B cell (primary cell): ENCODE measurements around the gene AMPH. TPM values are rescaled to one million over a fixed set of nuclear protein-coding genes. Genes with fewer than 3 reads are reported as not detected.

Experiments used
- ATAC-seq: fragments of 200-7000 bp; cut with Tn5 transposase; one replicate; pipeline ENCODE4 v1.10.0; 2021; ENCODE audit warnings: low read depth, mild to moderate bottlenecking, moderate number of reproducible peaks, moderate library complexity
- CTCF ChIA-PET: fragments of 350-600 bp; sonication (Branson Sonifier 250); formaldehyde crosslinking; loops from one replicate; lab custom pipeline; 2021; ENCODE audit warnings: antibody characterized with exemption, inconsistent platforms; lab: Charles Lee
- POLR2A ChIA-PET: fragments of 350-600 bp; sonication (Branson Sonifier 250); formaldehyde crosslinking; loops from one replicate; lab custom pipeline; 2021; ENCODE audit warnings: antibody characterized with exemption; lab: Charles Lee
- DNase-seq: peaks from one replicate; pipeline ENCODE4 v3.0.0; 2013
- H2AFZ ChIP-seq: 2 replicates; pipeline ENCODE4 v1.6.1; 2012; ENCODE audit warnings: mild to moderate bottlenecking, low read depth, low read length; ENCODE audit not compliant: insufficient read depth, poor library complexity, severe bottlenecking
- H3K27ac ChIP-seq, 2 donors: 1 replicate in 1 of 2; 2 replicates in 1 of 2; pipeline ENCODE4 v1.5.1; 2012 to 2013; ENCODE audit warnings: low read length in 2 of 2, mild to moderate bottlenecking in 2 of 2, moderate library complexity in 1 of 2
- H3K27me3 ChIP-seq, 4 experiments: fragments of 200-600 bp in 1 of 4; sonication (generic) in 1 of 4; replicated peaks in 1 of 4; 1 replicate in 2 of 4; 2 replicates in 2 of 4; pipeline versions ENCODE4 v1.6.1 to v1.7.0; 2013 to 2016; ENCODE audit warnings: low read length in 3 of 4, mild to moderate bottlenecking in 2 of 4, mixed read lengths in 1 of 4, moderate library complexity in 1 of 4; ENCODE audit not compliant: insufficient read depth in 4 of 4, control insufficient read depth in 3 of 4; ENCODE audit errors: control extremely low read depth in 1 of 4
- H3K36me3 ChIP-seq, 2 experiments: replicated peaks in 1 of 2; 1 replicate in 1 of 2; 2 replicates in 1 of 2; pipeline versions ENCODE4 v1.6.1 to v1.7.1; 2013; ENCODE audit warnings: low read length in 1 of 2; ENCODE audit not compliant: insufficient read depth in 2 of 2, control insufficient read depth in 1 of 2; ENCODE audit errors: control extremely low read depth in 1 of 2, extremely low read depth in 1 of 2
- H3K4me1 ChIP-seq, 2 donors: fragments of 200-600 bp in 1 of 2; sonication (generic) in 1 of 2; 1 replicate in 1 of 2; 2 replicates in 1 of 2; pipeline versions ENCODE4 v1.5.1 to v1.6.1; 2013 to 2017; ENCODE audit warnings: low read length in 2 of 2; ENCODE audit not compliant: control insufficient read depth in 2 of 2, insufficient read depth in 2 of 2
- H3K4me2 ChIP-seq: replicated peaks from 2 replicates; pipeline ENCODE3; 2012; ENCODE audit warnings: mild to moderate bottlenecking, low read depth, low read length; ENCODE audit not compliant: poor library complexity, severe bottlenecking
- H3K4me3 ChIP-seq, 5 experiments: fragments of 200-600 bp in 1 of 5; sonication (generic) in 1 of 5; 1 replicate in 3 of 5; 2 replicates in 2 of 5; pipeline versions ENCODE4 v1.5.1 to v1.7.0; 2011 to 2016; ENCODE audit warnings: low read length in 4 of 5, mild to moderate bottlenecking in 4 of 5, low read depth in 2 of 5, control low read depth in 1 of 5, moderate library complexity in 1 of 5; ENCODE audit not compliant: insufficient read depth in 1 of 5; ENCODE audit errors: control extremely low read depth in 1 of 5, extremely low read depth in 1 of 5
- H3K79me2 ChIP-seq: fragments of 200-600 bp; sonication (generic); one replicate; pipeline ENCODE4 v1.6.0; 2016; ENCODE audit warnings: low read length; ENCODE audit not compliant: control insufficient read depth, insufficient read depth
- H3K9ac ChIP-seq: fragments of 200-600 bp; sonication (generic); 2 replicates; pipeline ENCODE4 v1.6.1; 2017; ENCODE audit warnings: mild to moderate bottlenecking, low read length, moderate library complexity
- H3K9me3 ChIP-seq, 3 donors: one replicate each; pipeline versions ENCODE4 v1.6.1 to v1.7.1; 2013; ENCODE audit warnings: low read length in 2 of 3; ENCODE audit not compliant: control insufficient read depth in 2 of 3, insufficient read depth in 1 of 3; ENCODE audit errors: control extremely low read depth in 1 of 3
- H4K20me1 ChIP-seq: 2 replicates; pipeline ENCODE4 v1.6.0; 2012; ENCODE audit warnings: mild to moderate bottlenecking, low read length; ENCODE audit not compliant: insufficient read depth, control insufficient read depth, poor library complexity, severe bottlenecking
- H3K27ac Mint-ChIP-seq: one replicate; pipeline ENCODE4 v1.8.0; 2021; ENCODE audit warnings: mixed read lengths
- H3K27me3 Mint-ChIP-seq: one replicate; pipeline ENCODE4 v1.8.0; 2021; ENCODE audit warnings: mixed read lengths
- H3K4me1 Mint-ChIP-seq: one replicate; pipeline ENCODE4 v1.8.0; 2021; ENCODE audit warnings: mixed read lengths
- H3K4me3 Mint-ChIP-seq: one replicate; pipeline ENCODE4 v1.8.0; 2021; ENCODE audit warnings: mixed read lengths
- H3K9me3 Mint-ChIP-seq: one replicate; pipeline ENCODE4 v1.8.0; 2022; ENCODE audit warnings: mixed read lengths; ENCODE audit not compliant: insufficient read depth
- CTCF ChIP-seq: fragments of 200-600 bp; IDR thresholded peaks from one replicate; pipeline ENCODE4 v1.8.0; 2022; ENCODE audit warnings: antibody characterized with exemption, mild to moderate bottlenecking
- EZH2 ChIP-seq: IDR thresholded peaks from 2 replicates; pipeline ENCODE4 v1.6.1; 2012; ENCODE audit warnings: borderline replicate concordance, low read depth, mild to moderate bottlenecking, moderate library complexity, low read length; ENCODE audit not compliant: insufficient read depth, poor library complexity, severe bottlenecking
- intact Hi-C: fragments of 100-400 bp; cut with micrococcal nuclease; formaldehyde crosslinking; loops from one replicate; pipeline ENCODE4 v1.10.0; 2022
- polyA plus RNA-seq: library from polyadenylated mRNA; depleted of rRNA; stranded (reverse); fragments of >200 nt; gene quantifications from 2 replicates; pipeline ENCODE4 v1.2.3, GENCODE V29; 2012
- small RNA-seq: library from RNA; depleted of rRNA; stranded (forward); fragments of <200 nt; gene quantifications from one replicate; pipeline ENCODE3, GENCODE V24; 2012; ENCODE audit warnings: low replicate concordance, low read depth; ENCODE audit not compliant: insufficient read length
- total RNA-seq, 2 donors: library from RNA; stranded (reverse); fragments of 120-200 nt in 1 of 2; gene quantifications; 1 replicate in 1 of 2; 2 replicates in 1 of 2; pipeline versions ENCODE4 v1.2.3 to v1.2.4, GENCODE V29; 2013 to 2022

Gene AMPH
- total and polyA plus RNA-seq, 2 donors (not counting 1 experiment from before 2014, with no cell fraction given) = not detected

GRCh38 chr7:38334163-38334562, 297.0 kb downstream of the AMPH start:
- no peaks in the 10 kb centered on the region for H3K9me3 ChIP-seq
- Mint-ChIP-seq H3K4me3 (no peak overlapping the region), H3K4me1 (peaks cover 15% of the 10 kb centered on the region), H3K27me3 (peaks cover 1% of the 10 kb centered on the region), H3K27ac (no peak overlapping the region), H3K9me3 (no peaks in the 10 kb centered on the region)
- TF ChIP-seq CTCF (no peak), EZH2 (no peak)
- DNase-seq (no peak), ATAC-seq (no peak)
- H3K79me2 ChIP-seq = no peaks in the 10 kb centered on the region
- no peak overlapping the region for H3K9ac ChIP-seq
- H3K27me3 ChIP-seq = no peaks in the 10 kb centered on the region
- H3K27ac ChIP-seq = no peak overlapping the region
- H3K4me2 ChIP-seq = no peak overlapping the region
- H3K4me3 ChIP-seq = no peak overlapping the region
- ChIA-PET CTCF (interaction anchor here (0.7 to 6.0 kb wide), 7 partner anchors 10 to 117 kb away, joined by 3 to 64 read pairs (median 19); no protein-coding TSS in a partner anchor), POLR2A (no interaction called here)
- H2AFZ ChIP-seq = no peak overlapping the region
- no peaks in the 10 kb centered on the region for H4K20me1 ChIP-seq
- intact Hi-C loops = no loop called here
- no peaks in the 10 kb centered on the region for H3K36me3 ChIP-seq
- peaks cover 5 to 16% of the 10 kb centered on the region in 2 donors for H3K4me1 ChIP-seq

Small RNAs within 50 kb of the gene (small RNA-seq; reads per million reads assigned to genes)
- gene RN7SL83P = not detected
- not detected for gene TRGV6
